Measurements from ENCODE around the gene ITFG1. TPM values are rescaled to one million over a fixed set of nuclear protein-coding genes. Genes with fewer than 3 reads are reported as not detected.

The ITFG1 gene
- polyA plus RNA-seq, 3 donors = 28.9 to 62.5 (median 35.3) TPM

DNA sequence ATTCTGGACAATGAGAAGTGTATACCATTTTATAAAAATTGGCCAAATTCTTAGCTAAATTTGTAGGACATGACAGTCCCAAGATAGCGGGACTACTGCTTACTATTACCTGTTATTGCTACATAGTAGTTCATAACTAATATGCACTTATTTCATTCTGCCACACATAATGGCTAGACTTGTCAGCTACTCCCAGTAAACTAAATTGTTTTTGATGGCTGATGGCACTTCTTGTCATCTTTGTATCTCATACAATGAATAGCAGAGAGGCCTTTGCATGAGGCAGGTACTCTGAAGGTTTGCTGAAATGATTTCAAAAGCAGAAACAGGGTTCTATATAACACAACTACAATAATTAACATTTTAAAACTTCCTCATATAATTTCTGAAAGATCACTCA is 44.0 kb downstream of the ITFG1 start:
- no peaks in the 10 kb centered on the region for H4K20me1 ChIP-seq (ENCODE audit: insufficient read depth, low read length)
- H3K9me3 ChIP-seq (replicated peaks in 1 of 2; ENCODE audit: control insufficient read depth in 1 of 2, insufficient read depth in 1 of 2, low read length in 2 of 2) = no peaks in the 10 kb centered on the region
- no peak overlapping the region for H3K4me2 ChIP-seq (replicated peaks; ENCODE audit: extremely low read depth, low read length, poor library complexity, severe bottlenecking)
- H3K4me3 ChIP-seq (replicated peaks in 1 of 3; ENCODE audit: low read depth in 2 of 3, low read length in 3 of 3) = no peak overlapping the region
- intact Hi-C loops (cut with micrococcal nuclease) = no loop called here
- H3K27me3 Mint-ChIP-seq (ENCODE audit: low read depth in 3 of 3) = no peaks in the 10 kb centered on the region
- H3K27ac ChIP-seq (ENCODE audit: low read depth in 1 of 2, low read length in 2 of 2) = no peak overlapping the region
- H3K9ac ChIP-seq (ENCODE audit: insufficient read depth, low read length, poor library complexity, severe bottlenecking) = no peak overlapping the region
- H3K27me3 ChIP-seq (ENCODE audit: control insufficient read depth in 2 of 2, insufficient read depth in 2 of 2, low read length in 2 of 2) = no peaks in the 10 kb centered on the region
- H3K36me3 ChIP-seq (replicated peaks in 1 of 2; ENCODE audit: control insufficient read depth in 1 of 2, insufficient read depth in 2 of 2, low read length in 2 of 2) = peaks cover 0 to 19% of the 10 kb centered on the region in 2 donors
- no peaks in the 10 kb centered on the region for H3K79me2 ChIP-seq (ENCODE audit: insufficient read depth, low read length)
- no peak overlapping the region for H3K4me3 Mint-ChIP-seq
- H3K4me1 Mint-ChIP-seq = no peaks in the 10 kb centered on the region
- peaks cover 40 to 57% of the 10 kb centered on the region in 2 donors for H3K36me3 Mint-ChIP-seq
- WGBS (ENCODE audit: insufficient coverage) = no CpG with 5 or more reads among the region's 1 CpG
- no peak for DNase-seq
- H3K4me1 ChIP-seq (ENCODE audit: control insufficient read depth in 1 of 2, insufficient read depth in 2 of 2, low read length in 2 of 2) = no peaks in the 10 kb centered on the region
- TF ChIP-seq, protein P1, sequence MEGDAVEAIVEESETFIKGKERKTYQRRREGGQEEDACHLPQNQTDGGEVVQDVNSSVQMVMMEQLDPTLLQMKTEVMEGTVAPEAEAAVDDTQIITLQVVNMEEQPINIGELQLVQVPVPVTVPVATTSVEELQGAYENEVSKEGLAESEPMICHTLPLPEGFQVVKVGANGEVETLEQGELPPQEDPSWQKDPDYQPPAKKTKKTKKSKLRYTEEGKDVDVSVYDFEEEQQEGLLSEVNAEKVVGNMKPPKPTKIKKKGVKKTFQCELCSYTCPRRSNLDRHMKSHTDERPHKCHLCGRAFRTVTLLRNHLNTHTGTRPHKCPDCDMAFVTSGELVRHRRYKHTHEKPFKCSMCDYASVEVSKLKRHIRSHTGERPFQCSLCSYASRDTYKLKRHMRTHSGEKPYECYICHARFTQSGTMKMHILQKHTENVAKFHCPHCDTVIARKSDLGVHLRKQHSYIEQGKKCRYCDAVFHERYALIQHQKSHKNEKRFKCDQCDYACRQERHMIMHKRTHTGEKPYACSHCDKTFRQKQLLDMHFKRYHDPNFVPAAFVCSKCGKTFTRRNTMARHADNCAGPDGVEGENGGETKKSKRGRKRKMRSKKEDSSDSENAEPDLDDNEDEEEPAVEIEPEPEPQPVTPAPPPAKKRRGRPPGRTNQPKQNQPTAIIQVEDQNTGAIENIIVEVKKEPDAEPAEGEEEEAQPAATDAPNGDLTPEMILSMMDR (IDR thresholded peaks at IDR 0.05) = no peak
- peaks cover 0 to 6% (median 0%) of the 10 kb centered on the region in 7 donors for H3K9me3 Mint-ChIP-seq
- H2AFZ ChIP-seq (ENCODE audit: insufficient read depth, low read depth, low read length, poor library complexity, severe bottlenecking) = no peak overlapping the region
- no peak overlapping the region for H3K27ac Mint-ChIP-seq

- Histone ChIP-seq H3K9ac (ENCODE audit: insufficient read depth, low read length, poor library complexity, severe bottlenecking) (no peak overlapping the region), H3K27me3 (ENCODE audit: control insufficient read depth in 2 of 2, insufficient read depth in 2 of 2, low read length in 2 of 2) (no peaks in the 10 kb centered on the region), H3K27ac (ENCODE audit: low read depth in 1 of 2, low read length in 2 of 2) (no peak overlapping the region), H4K20me1 (ENCODE audit: insufficient read depth, low read length) (peaks cover 5% of the 10 kb centered on the region), H2AFZ (ENCODE audit: insufficient read depth, low read depth, low read length, poor library complexity, severe bottlenecking) (no peak overlapping the region), H3K36me3 (replicated peaks in 1 of 2; ENCODE audit: control insufficient read depth in 1 of 2, insufficient read depth in 2 of 2, low read length in 2 of 2) (peaks cover 0 to 19% of the 10 kb centered on the region in 2 donors), H3K4me2 (replicated peaks; ENCODE audit: extremely low read depth, low read length, poor library complexity, severe bottlenecking) (no peak overlapping the region), H3K4me1 (ENCODE audit: control insufficient read depth in 1 of 2, insufficient read depth in 2 of 2, low read length in 2 of 2) (no peaks in the 10 kb centered on the region), H3K79me2 (ENCODE audit: insufficient read depth, low read length) (no peaks in the 10 kb centered on the region), H3K4me3 (replicated peaks in 1 of 3; ENCODE audit: low read depth in 2 of 3, low read length in 3 of 3) (no peak overlapping the region), H3K9me3 (replicated peaks in 1 of 2; ENCODE audit: control insufficient read depth in 1 of 2, insufficient read depth in 1 of 2, low read length in 2 of 2) (no peaks in the 10 kb centered on the region)
- intact Hi-C loops (cut with micrococcal nuclease) = no loop called here
- TF ChIP-seq, protein P1 (IDR thresholded peaks at IDR 0.05) = no peak
- H3K4me3 Mint-ChIP-seq = no peak overlapping the region
- H3K9me3 Mint-ChIP-seq = peaks cover 0 to 6% (median 0%) of the 10 kb centered on the region in 7 donors
- no CpG with 5 or more reads among the region's 1 CpG for WGBS (ENCODE audit: insufficient coverage)
- no peak for DNase-seq
- H3K4me1 Mint-ChIP-seq = no peaks in the 10 kb centered on the region
- peaks cover 31 to 53% of the 10 kb centered on the region in 2 donors for H3K36me3 Mint-ChIP-seq
- no peak overlapping the region for H3K27ac Mint-ChIP-seq
- H3K27me3 Mint-ChIP-seq (ENCODE audit: low read depth in 3 of 3) = no peaks in the 10 kb centered on the region
These were observed 47.8 kb downstream of the ITFG1 start for GRCh38 chr16:47413041-47413440.

Measured in CD14-positive monocyte (primary cell).